HCT116 (cell line): ENCODE results near the gene TMEM238. TPM values are rescaled to one million over a fixed set of nuclear protein-coding genes. Genes with fewer than 3 reads are reported as not detected.

Experiments
- ATAC-seq: fragments of 200-7000 bp; cut with Tn5 transposase; 2 replicates; pipeline ENCODE4 v1.9.1; 2020; ENCODE audit warnings: mild to moderate bottlenecking, moderate library complexity
- BruUV-seq: library from RNA; stranded (reverse); fragments of 400-500 nt; replicated peaks from 2 replicates; lab custom pipeline; 2021; lab: Mats Ljungman, UMichigan
- CTCF ChIA-PET: fragments of 300-600 bp; sonication (Branson Sonifier 250); formaldehyde crosslinking; loops from one replicate; lab custom pipeline; 2021; ENCODE audit warnings: antibody characterized with exemption; lab: Charles Lee
- POLR2A ChIA-PET: fragments of 300-600, 350-600 bp; sonication (Branson Sonifier 250); formaldehyde crosslinking; loops from one replicate; lab custom pipeline; 2021; ENCODE audit warnings: antibody characterized with exemption; lab: Charles Lee
- RAD21 ChIA-PET, 2 experiments: fragments of 300-600 bp; sonication (Branson Sonifier 250); formaldehyde crosslinking; loops; one replicate each; lab custom pipeline; 2023; ENCODE audit warnings: low total read pairs in 2 of 2; ENCODE audit not compliant: uncharacterized antibody in 2 of 2, unreplicated experiment in 2 of 2, low non-redundant PET in 1 of 2; lab: Charles Lee
- DNase-seq: peaks from one replicate; pipeline ENCODE4 v3.0.0-alpha.2; 2010; ENCODE audit warnings: low read depth, low spot score
- H2AFZ ChIP-seq: fragments of 200-600 bp; shearing (Covaris generic), sonication (generic); 2 replicates; pipeline ENCODE4 v1.6.1; 2017; ENCODE audit warnings: low read depth, mixed run types, mixed read lengths, antibody characterized with exemption, low read length; ENCODE audit not compliant: poor library complexity, severe bottlenecking
- H3K27ac ChIP-seq: 2 replicates; pipeline ENCODE4 v1.5.1; 2012; ENCODE audit warnings: low read depth, low read length
- H3K27me3 ChIP-seq: fragments of 200-600 bp; sonication (generic); 2 replicates; pipeline ENCODE4 v1.6.1; 2016; ENCODE audit warnings: mixed run types, low read length, mixed read lengths; ENCODE audit not compliant: insufficient read depth
- H3K36me3 ChIP-seq, 2 experiments: fragments of 200-500 bp in 1 of 2; fragments of 200-600 bp in 1 of 2; sonication (Bioruptor generic) in 1 of 2; sonication (generic) in 1 of 2; 2 replicates each; pipeline versions ENCODE4 v1.5.1 to v1.6.1; 2014 to 2016; ENCODE audit warnings: low read length in 2 of 2, inconsistent platforms in 1 of 2, mixed read lengths in 1 of 2, mixed run types in 1 of 2; ENCODE audit not compliant: insufficient read depth in 2 of 2, control insufficient read depth in 1 of 2
- H3K4me1 ChIP-seq, 2 experiments: fragments of 200-600 bp in 1 of 2; sonication (generic) in 1 of 2; 2 replicates each; pipeline versions ENCODE4 v1.5.1 to v1.6.1; 2012 to 2017; ENCODE audit warnings: low read length in 2 of 2, inconsistent platforms in 1 of 2, mild to moderate bottlenecking in 1 of 2, mixed read lengths in 1 of 2, mixed run types in 1 of 2, moderate library complexity in 1 of 2; ENCODE audit not compliant: insufficient read depth in 2 of 2, control insufficient read depth in 1 of 2
- H3K4me2 ChIP-seq: fragments of 200-600 bp; sonication (generic); 2 replicates; pipeline ENCODE4 v1.6.1; 2017; ENCODE audit warnings: mixed run types, low read length, mixed read lengths
- H3K4me3 ChIP-seq, 2 experiments: fragments of 200-600 bp in 1 of 2; sonication (generic) in 1 of 2; replicated peaks in 1 of 2; 2 replicates each; pipeline ENCODE4 v1.5.1; 2011 to 2016; ENCODE audit warnings: low read length in 2 of 2, control low read depth in 1 of 2, low read depth in 1 of 2, mild to moderate bottlenecking in 1 of 2, mixed read lengths in 1 of 2, mixed run types in 1 of 2
- H3K79me2 ChIP-seq: fragments of 200-600 bp; sonication (generic); 2 replicates; pipeline ENCODE4 v1.6.1; 2017; ENCODE audit warnings: mild to moderate bottlenecking, mixed run types, low read length, moderate library complexity, mixed read lengths; ENCODE audit not compliant: insufficient read depth
- H3K9ac ChIP-seq: fragments of 200-600 bp; sonication (generic); 2 replicates; pipeline ENCODE4 v1.6.1; 2016; ENCODE audit warnings: low read length, mixed read lengths
- H3K9me2 ChIP-seq: fragments of 200-600 bp; sonication (generic), shearing (Covaris generic); 2 replicates; pipeline ENCODE4 v1.6.1; 2017; ENCODE audit warnings: mixed run types, mild to moderate bottlenecking, moderate library complexity; ENCODE audit not compliant: insufficient read depth
- H3K9me3 ChIP-seq, 2 experiments: fragments of 200-500 bp in 1 of 2; fragments of 200-600 bp in 1 of 2; sonication (Bioruptor generic) in 1 of 2; sonication (generic) in 1 of 2; 2 replicates each; pipeline ENCODE4 v1.6.1; 2014 to 2017; ENCODE audit warnings: low read length in 2 of 2, mixed read lengths in 2 of 2, inconsistent platforms in 1 of 2, low read depth in 1 of 2, mild to moderate bottlenecking in 1 of 2, mixed run types in 1 of 2, moderate library complexity in 1 of 2; ENCODE audit not compliant: control insufficient read depth in 1 of 2, insufficient read depth in 1 of 2
- H4K20me1 ChIP-seq: fragments of 200-600 bp; sonication (generic), shearing (Covaris generic); 2 replicates; pipeline ENCODE4 v1.6.1; 2017; ENCODE audit warnings: mixed run types, mild to moderate bottlenecking, moderate library complexity; ENCODE audit not compliant: insufficient read depth
- EGR1 ChIP-seq: IDR thresholded peaks from 2 replicates; pipeline ENCODE4 v1.6.1; 2012; ENCODE audit warnings: low read depth
- ELF1 ChIP-seq: IDR thresholded peaks from 2 replicates; pipeline ENCODE4 v1.6.1; 2012; ENCODE audit warnings: low read depth, borderline replicate concordance
- YY1 ChIP-seq: IDR thresholded peaks from 2 replicates; pipeline ENCODE4 v1.6.1; 2011; ENCODE audit warnings: low read length, low read depth, moderate library complexity, mild to moderate bottlenecking; ENCODE audit not compliant: insufficient replicate concordance; ENCODE audit errors: extremely low read depth
- intact Hi-C: fragments of 100-400 bp; cut with micrococcal nuclease; formaldehyde crosslinking; loops from 2 replicates; pipeline ENCODE4 v1.10.0; 2022
- total RNA-seq: library from RNA; stranded (reverse); gene quantifications from one replicate; pipeline ENCODE4 v1.2.1, GENCODE V29; 2021; ENCODE audit not compliant: unreplicated experiment
- TF ChIP-seq, protein P1 (sequence below): IDR thresholded peaks from 2 replicates; pipeline ENCODE4 v1.6.1; 2012; ENCODE audit warnings: low read depth
- TF ChIP-seq, protein P2 (sequence below): IDR thresholded peaks from 2 replicates; pipeline ENCODE4 v1.6.1; 2011; ENCODE audit warnings: mild to moderate bottlenecking, low read length, moderate library complexity; ENCODE audit not compliant: insufficient replicate concordance; ENCODE audit errors: extremely low read depth

TMEM238 gene
- total RNA-seq, 1 experiment from 2014 or later: 21.0 TPM

DNA sequence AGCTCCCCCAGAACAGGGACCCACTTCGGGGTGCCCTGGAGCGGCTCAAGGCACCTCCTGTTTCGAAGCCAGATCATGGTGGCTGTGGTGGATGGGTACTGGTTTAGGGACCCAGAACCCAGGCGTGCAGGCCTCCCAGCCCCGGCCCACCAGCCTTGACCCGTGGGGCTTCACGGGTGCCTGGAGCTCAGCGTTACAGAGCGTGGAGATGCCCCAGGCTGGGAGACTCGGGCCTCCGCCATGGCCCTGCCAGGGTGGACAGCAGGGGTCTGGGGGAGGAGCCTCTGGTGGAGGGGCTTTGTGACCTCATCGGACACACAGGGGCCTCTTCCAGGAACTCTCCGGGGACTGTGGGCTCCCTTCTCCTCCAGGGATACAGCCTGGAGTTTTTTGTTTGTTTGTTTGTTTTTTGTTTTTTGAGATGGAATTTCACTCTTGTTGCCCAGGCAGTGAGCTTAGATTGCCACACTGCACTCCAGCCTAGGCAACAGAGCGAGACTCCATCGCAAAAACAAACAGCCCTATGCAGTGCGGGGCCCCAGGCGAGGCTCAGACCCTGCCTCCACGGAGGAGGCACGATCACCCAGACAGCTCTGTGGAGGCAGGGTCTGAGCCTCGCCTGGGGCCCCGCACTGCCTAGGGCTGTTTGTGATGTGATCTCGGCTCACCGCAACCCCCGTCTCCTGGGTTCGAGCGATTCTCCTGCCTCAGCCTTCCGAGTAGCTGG is 20.9 kb downstream of the TMEM238 start, which contains the start of gene GARIN5B:
TSS of gene GARIN5B (minus strand) at position 271 of the 727 bp plus-strand sequence. CDS start at position 77, 194 bp downstream.
- Histone ChIP-seq H3K27me3 (no peaks in the 10 kb centered on the region), H3K79me2 (no peaks in the 10 kb centered on the region), H4K20me1 (no peaks in the 10 kb centered on the region), H3K36me3 (no peaks in the 10 kb centered on the region), H2AFZ (no peak within 1 kb of the TSS), H3K9me2 (no peaks in the 10 kb centered on the region), H3K9ac (no peak within 1 kb of the TSS), H3K4me3 (no peak within 1 kb of the TSS), H3K9me3 (no peaks in the 10 kb centered on the region), H3K4me1 (no peaks in the 10 kb centered on the region), H3K27ac (no peak within 1 kb of the TSS), H3K4me2 (no peak within 1 kb of the TSS)
- intact Hi-C loops: no loop called here
- TF ChIP-seq YY1 (no peak), EGR1 (no peak)
- no peak for DNase-seq
- no TSS peak for BruUV-seq
- ChIA-PET POLR2A (interaction anchor here (0.8 kb wide), 1 partner anchor 29 kb away, joined by 3 read pairs; no protein-coding TSS in a partner anchor), CTCF (no interaction called here), RAD21 (no interaction called here)
- no peak for ATAC-seq

DNA sequence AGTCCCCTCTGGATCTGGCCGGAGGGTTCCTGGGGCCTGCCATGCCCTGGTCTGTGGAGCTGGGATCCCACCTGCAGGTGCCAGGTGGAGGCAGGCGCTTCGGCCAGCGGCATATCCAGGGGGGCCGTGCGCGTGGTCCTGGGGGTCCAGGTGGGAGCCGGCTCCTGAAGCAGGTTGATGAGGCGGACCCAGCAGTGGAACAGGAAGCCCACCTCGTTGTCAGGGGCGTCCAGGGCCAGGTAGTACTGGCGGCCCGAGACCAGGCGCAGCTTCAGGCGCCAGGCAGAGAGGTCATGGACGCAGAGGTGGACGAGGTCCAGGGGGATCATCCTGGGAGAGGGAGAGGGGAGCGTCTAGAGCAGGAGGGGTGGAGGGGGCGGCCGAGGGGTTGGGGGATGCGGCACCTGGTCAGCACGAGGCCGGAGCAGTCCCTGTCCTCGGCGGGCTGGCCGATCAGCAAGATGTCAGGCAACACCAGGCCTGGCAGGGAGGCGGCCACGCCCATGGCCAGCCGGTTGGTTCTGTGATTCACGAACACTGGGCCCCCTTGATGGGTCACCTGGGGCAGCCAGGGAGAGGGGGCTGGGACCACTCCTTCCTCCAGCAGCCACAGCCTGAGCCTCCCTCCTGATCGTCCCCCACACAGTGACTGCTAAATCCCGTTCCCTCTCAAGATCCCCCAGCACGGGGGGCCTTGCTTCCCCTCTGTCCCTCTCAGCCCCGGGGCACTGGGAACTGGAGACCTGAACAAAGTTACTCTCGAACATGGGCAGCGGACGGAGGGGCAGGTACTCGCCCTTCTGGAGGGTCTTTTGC is 21.7 kb downstream of the TMEM238 start:
- TF ChIP-seq ELF1: no peak
- TF ChIP-seq, protein P1, sequence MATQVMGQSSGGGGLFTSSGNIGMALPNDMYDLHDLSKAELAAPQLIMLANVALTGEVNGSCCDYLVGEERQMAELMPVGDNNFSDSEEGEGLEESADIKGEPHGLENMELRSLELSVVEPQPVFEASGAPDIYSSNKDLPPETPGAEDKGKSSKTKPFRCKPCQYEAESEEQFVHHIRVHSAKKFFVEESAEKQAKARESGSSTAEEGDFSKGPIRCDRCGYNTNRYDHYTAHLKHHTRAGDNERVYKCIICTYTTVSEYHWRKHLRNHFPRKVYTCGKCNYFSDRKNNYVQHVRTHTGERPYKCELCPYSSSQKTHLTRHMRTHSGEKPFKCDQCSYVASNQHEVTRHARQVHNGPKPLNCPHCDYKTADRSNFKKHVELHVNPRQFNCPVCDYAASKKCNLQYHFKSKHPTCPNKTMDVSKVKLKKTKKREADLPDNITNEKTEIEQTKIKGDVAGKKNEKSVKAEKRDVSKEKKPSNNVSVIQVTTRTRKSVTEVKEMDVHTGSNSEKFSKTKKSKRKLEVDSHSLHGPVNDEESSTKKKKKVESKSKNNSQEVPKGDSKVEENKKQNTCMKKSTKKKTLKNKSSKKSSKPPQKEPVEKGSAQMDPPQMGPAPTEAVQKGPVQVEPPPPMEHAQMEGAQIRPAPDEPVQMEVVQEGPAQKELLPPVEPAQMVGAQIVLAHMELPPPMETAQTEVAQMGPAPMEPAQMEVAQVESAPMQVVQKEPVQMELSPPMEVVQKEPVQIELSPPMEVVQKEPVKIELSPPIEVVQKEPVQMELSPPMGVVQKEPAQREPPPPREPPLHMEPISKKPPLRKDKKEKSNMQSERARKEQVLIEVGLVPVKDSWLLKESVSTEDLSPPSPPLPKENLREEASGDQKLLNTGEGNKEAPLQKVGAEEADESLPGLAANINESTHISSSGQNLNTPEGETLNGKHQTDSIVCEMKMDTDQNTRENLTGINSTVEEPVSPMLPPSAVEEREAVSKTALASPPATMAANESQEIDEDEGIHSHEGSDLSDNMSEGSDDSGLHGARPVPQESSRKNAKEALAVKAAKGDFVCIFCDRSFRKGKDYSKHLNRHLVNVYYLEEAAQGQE: no peak
- TF ChIP-seq, protein P2, sequence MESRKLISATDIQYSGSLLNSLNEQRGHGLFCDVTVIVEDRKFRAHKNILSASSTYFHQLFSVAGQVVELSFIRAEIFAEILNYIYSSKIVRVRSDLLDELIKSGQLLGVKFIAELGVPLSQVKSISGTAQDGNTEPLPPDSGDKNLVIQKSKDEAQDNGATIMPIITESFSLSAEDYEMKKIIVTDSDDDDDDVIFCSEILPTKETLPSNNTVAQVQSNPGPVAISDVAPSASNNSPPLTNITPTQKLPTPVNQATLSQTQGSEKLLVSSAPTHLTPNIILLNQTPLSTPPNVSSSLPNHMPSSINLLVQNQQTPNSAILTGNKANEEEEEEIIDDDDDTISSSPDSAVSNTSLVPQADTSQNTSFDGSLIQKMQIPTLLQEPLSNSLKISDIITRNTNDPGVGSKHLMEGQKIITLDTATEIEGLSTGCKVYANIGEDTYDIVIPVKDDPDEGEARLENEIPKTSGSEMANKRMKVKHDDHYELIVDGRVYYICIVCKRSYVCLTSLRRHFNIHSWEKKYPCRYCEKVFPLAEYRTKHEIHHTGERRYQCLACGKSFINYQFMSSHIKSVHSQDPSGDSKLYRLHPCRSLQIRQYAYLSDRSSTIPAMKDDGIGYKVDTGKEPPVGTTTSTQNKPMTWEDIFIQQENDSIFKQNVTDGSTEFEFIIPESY: no peak
- TF ChIP-seq, all 23 proteins: peak for 0
- H3K9me3 ChIP-seq: no peaks in the 10 kb centered on the region
- no peaks in the 10 kb centered on the region for H3K4me1 ChIP-seq
- no peak overlapping the region for H2AFZ ChIP-seq
- H3K9ac ChIP-seq: no peak overlapping the region
- no peaks in the 10 kb centered on the region for H3K27me3 ChIP-seq
- H3K36me3 ChIP-seq: no peaks in the 10 kb centered on the region
- no peaks in the 10 kb centered on the region for H4K20me1 ChIP-seq
- H3K4me2 ChIP-seq: no peak overlapping the region
- CTCF ChIA-PET: no interaction called here
- no peak overlapping the region for H3K27ac ChIP-seq
- H3K79me2 ChIP-seq: no peaks in the 10 kb centered on the region
- intact Hi-C loops: no loop called here
- RAD21 ChIA-PET: interaction anchor here in 1 of 2 experiments (0.7 kb wide), 1 partner anchor 61 kb away, joined by 7 read pairs; no protein-coding TSS in a partner anchor
- no TSS peak for BruUV-seq
- H3K9me2 ChIP-seq: no peaks in the 10 kb centered on the region
- POLR2A ChIA-PET: interaction anchor here (0.8 kb wide), 1 partner anchor 29 kb away, joined by 3 read pairs; no protein-coding TSS in a partner anchor
- no peak overlapping the region for H3K4me3 ChIP-seq
- no peak for ATAC-seq
- no peak for DNase-seq
